Measurements from ENCODE around the gene C10orf120. TPM values are rescaled to one million over a fixed set of nuclear protein-coding genes. Genes with fewer than 3 reads are reported as not detected.

The C10orf120 gene
- total and polyA plus RNA-seq, 10 of the 15 experiments (the other 5 are each of a cell fraction or from before 2014, with no cell fraction given): not detected

GRCh38 chr10:122669842-122670241, 29.8 kb downstream of the C10orf120 start:
- ChIA-PET SMC1A (ENCODE audit: uncharacterized antibody, unreplicated experiment) (no interaction called here), RAD21 (ENCODE audit: unreplicated experiment) (no interaction called here), CTCF (no interaction called here), POLR2A (no interaction called here)
- BruUV-seq (replicated peaks): no TSS peak
- H3K27ac ChIP-seq (ENCODE audit: control insufficient read depth, insufficient read depth): no peak overlapping the region
- in situ Hi-C loops (cut with MboI): no loop called here
- H3K4me3 ChIP-seq: no peak overlapping the region
- no peak overlapping the region for H3K9ac ChIP-seq (ENCODE audit: control insufficient read depth, insufficient read depth, low read length)
- H3K4me1 ChIP-seq (ENCODE audit: control insufficient read depth, insufficient read depth, low read length): no peaks in the 10 kb centered on the region
- H2AFZ ChIP-seq (ENCODE audit: control insufficient read depth, low read depth, low read length): no peak overlapping the region
- H3K9me3 ChIP-seq (replicated peaks; ENCODE audit: control insufficient read depth, insufficient read depth, low read length): no peaks in the 10 kb centered on the region
- ATAC-seq (no peak), FAIRE-seq (no peak), DNase-seq (ENCODE audit: low read depth, low spot score) (no peak)
- intact Hi-C loops (cut with micrococcal nuclease; ENCODE audit: unreplicated experiment): no loop called here
- no peak overlapping the region for H3K4me2 ChIP-seq (ENCODE audit: control insufficient read depth, insufficient read depth)
- no peaks in the 10 kb centered on the region for H3K36me3 ChIP-seq (ENCODE audit: control insufficient read depth in 2 of 2, insufficient read depth in 2 of 2, low read length in 1 of 2)
- 52% methylated on average over 2 of the region's 2 CpGs for WGBS (ENCODE audit: insufficient coverage, insufficient replicate concordance, low lambda C conversion rate, missing lambda C conversion rate)
- no peaks in the 10 kb centered on the region for H3K79me2 ChIP-seq (ENCODE audit: control insufficient read depth, insufficient read depth, low read length)
- H4K20me1 ChIP-seq (ENCODE audit: control insufficient read depth, insufficient read depth): no peaks in the 10 kb centered on the region
- peaks cover 0 to 4% of the 10 kb centered on the region in 2 experiments; a peak in 1 of 4 replicates for H3K27me3 ChIP-seq (replicated peaks in 1 of 2; ENCODE audit: control insufficient read depth in 2 of 2, insufficient read depth in 2 of 2, low read length in 1 of 2)
- TF ChIP-seq ZNF622 (IDR thresholded peaks at IDR 0.05) (no peak), POLR2AphosphoS2 (IDR thresholded peaks at IDR 0.05; ENCODE audit: low read depth, low read length) (no peak), TCF12 (IDR thresholded peaks at IDR 0.05; ENCODE audit: low read depth, low read length) (no peak), RCOR1 (conservative IDR thresholded peaks at IDR 0.05; ENCODE audit: low read depth, low read length) (no peak), E4F1 (IDR thresholded peaks at IDR 0.05; ENCODE audit: borderline replicate concordance, partially characterized antibody) (no peak), ESRRA (IDR thresholded peaks at IDR 0.05; ENCODE audit: low read length) (no peak), ZNF207 (IDR thresholded peaks at IDR 0.05; ENCODE audit: borderline replicate concordance) (no peak), PRDM15 (CRISPR knock-in tag; IDR thresholded peaks at IDR 0.05) (no peak), CEBPB (IDR thresholded peaks at IDR 0.05; ENCODE audit: borderline replicate concordance in 1 of 2, low read depth in 2 of 2, low read length in 2 of 2) (no peak), TAF1 (IDR thresholded peaks at IDR 0.05; ENCODE audit: borderline replicate concordance, low read depth, low read length) (no peak), JUND (IDR thresholded peaks at IDR 0.05; ENCODE audit: low read depth, low read length) (no peak), USF1 (IDR thresholded peaks at IDR 0.05; ENCODE audit: borderline replicate concordance, extremely low read length, insufficient read depth, low read depth, low read length) (no peak), HSF1 (IDR thresholded peaks at IDR 0.05; ENCODE audit: low read depth, low read length) (no peak), MTA2 (IDR thresholded peaks at IDR 0.05; ENCODE audit: low read depth) (no peak), SMC3 (IDR thresholded peaks at IDR 0.05; ENCODE audit: borderline replicate concordance, low read length) (no peak)

Data from GM12878 (cell line).